Adrenal gland (tissue), 5 donors: ENCODE results near the gene FAIM.

Experiments
- POLR2A ChIP-seq, 2 donors: fragments of 450-650 bp; IDR thresholded peaks; one replicate each; pipeline ENCODE4 v1.6.1; 2017; ENCODE audit warnings: antibody characterized with exemption in 2 of 2, mild to moderate bottlenecking in 2 of 2, moderate library complexity in 1 of 2
- TF ChIP-seq, protein P1 (sequence below), 6 experiments: fragments of 450-650 bp in 4 of 6; fragments of 200-600 bp in 2 of 6; sonication (generic) in 1 of 6; IDR thresholded peaks; 1 replicate in 5 of 6; 2 replicates in 1 of 6; pipeline versions ENCODE4 v1.5.1 to v1.8.0; 2016 to 2021; ENCODE audit warnings: antibody characterized with exemption in 6 of 6, mild to moderate bottlenecking in 2 of 6, moderate library complexity in 1 of 6
- donor health status: DM: no; HTN: no; CAD: no.

GRCh38 chr3:138675393-138675792, 66.8 kb downstream of the FAIM start:
- TF ChIP-seq, protein P1, sequence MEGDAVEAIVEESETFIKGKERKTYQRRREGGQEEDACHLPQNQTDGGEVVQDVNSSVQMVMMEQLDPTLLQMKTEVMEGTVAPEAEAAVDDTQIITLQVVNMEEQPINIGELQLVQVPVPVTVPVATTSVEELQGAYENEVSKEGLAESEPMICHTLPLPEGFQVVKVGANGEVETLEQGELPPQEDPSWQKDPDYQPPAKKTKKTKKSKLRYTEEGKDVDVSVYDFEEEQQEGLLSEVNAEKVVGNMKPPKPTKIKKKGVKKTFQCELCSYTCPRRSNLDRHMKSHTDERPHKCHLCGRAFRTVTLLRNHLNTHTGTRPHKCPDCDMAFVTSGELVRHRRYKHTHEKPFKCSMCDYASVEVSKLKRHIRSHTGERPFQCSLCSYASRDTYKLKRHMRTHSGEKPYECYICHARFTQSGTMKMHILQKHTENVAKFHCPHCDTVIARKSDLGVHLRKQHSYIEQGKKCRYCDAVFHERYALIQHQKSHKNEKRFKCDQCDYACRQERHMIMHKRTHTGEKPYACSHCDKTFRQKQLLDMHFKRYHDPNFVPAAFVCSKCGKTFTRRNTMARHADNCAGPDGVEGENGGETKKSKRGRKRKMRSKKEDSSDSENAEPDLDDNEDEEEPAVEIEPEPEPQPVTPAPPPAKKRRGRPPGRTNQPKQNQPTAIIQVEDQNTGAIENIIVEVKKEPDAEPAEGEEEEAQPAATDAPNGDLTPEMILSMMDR (IDR thresholded peaks at IDR 0.05) = no peak
- no peak for TF ChIP-seq POLR2A (IDR thresholded peaks at IDR 0.05)
